Measurements from ENCODE around the gene CCDC74A. TPM values are rescaled to one million over a fixed set of nuclear protein-coding genes. Genes with fewer than 3 reads are reported as not detected.
"Not testable (repeated sequence)": the region's sequence is repeated elsewhere in the genome, so short reads cannot be mapped to it uniquely, and the experiment has no call there.

Gene CCDC74A
- total and polyA plus RNA-seq, 5 donors: 1.0 to 2.2 (median 1.3) TPM

DNA sequence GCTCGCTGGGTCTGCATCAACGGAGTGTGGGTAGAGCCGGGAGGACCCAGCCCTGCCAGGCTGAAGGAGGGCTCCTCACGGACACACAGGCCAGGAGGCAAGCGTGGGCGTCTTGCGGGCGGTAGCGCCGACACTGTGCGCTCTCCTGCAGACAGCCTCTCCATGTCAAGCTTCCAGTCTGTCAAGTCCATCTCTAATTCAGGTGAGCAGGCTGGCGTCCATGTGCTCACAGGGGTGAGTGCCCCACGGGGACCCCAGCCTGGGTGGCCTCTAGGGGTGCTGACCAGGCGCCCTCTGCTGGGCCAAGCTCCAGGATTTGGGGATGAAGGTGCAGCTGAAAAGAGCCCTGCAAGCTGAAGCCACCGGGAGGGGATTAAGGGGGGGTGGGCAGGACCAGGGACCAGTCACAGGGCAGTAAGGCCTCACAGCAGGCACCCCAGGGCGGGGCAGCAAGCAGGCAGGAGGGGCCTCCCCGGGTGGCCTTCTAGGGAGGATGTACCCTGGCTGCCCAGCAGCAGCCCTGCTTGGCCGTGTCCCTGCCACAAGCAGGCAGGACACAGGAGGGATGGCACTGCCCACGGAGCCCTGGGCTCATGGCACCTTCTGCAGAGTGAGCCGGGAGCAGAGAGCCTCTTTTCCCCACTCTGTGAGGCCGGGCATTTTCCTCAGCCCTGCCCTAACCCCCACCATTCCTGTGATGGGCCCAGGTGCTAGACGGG, 3.1 kb downstream of the CCDC74A start:
- H3K27ac ChIP-seq (ENCODE audit: low read length); DNase-seq; H3K9me3 ChIP-seq (ENCODE audit: control insufficient read depth, low read length); intact Hi-C loops (cut with DNase I); ATAC-seq; H3K27me3 ChIP-seq (ENCODE audit: control insufficient read depth, insufficient read depth); H3K4me3 ChIP-seq (ENCODE audit: low read length); H3K4me1 ChIP-seq (ENCODE audit: control insufficient read depth, insufficient read depth, low read length): not testable (repeated sequence)
- WGBS: 85% methylated on average over 20 of the region's 22 CpGs

DNA sequence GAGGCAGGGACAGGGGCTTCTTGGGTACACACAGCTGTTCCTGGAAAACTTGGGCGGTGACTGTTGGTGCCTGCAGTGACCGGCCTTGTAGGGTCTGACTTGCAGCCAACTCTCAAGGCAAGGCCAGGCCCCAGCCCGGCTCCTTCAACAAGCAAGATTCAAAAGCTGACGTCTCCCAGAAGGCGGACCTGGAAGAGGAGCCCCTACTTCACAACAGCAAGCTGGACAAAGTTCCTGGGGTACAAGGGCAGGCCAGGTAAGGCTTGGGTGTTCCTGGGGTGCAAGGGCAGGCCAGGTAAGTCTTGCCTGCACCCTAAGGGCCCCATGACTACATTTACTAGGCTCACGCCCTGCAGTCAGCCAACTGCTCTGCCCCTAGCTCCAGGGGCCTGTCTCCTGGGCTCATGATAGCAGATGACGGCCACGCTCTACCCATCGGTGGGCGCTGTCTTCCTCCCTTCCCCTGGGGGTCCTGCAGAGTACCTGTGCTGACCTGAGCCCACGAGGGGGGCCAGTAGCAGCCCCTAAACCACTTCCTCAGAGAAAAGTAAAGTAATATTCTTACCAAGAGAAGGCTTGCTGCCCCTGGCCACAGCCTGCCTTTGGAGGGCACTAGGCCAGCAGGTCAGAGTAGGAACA, 4.0 kb downstream of the CCDC74A start:
- WGBS: 93% methylated on average over 9 of the region's 11 CpGs
- intact Hi-C loops (cut with DNase I); H3K9me3 ChIP-seq (ENCODE audit: control insufficient read depth, low read length); H3K4me1 ChIP-seq (ENCODE audit: control insufficient read depth, insufficient read depth, low read length); H3K27me3 ChIP-seq (ENCODE audit: control insufficient read depth, insufficient read depth); H3K4me3 ChIP-seq (ENCODE audit: low read length); H3K27ac ChIP-seq (ENCODE audit: low read length); DNase-seq; ATAC-seq: not testable (repeated sequence)

DNA sequence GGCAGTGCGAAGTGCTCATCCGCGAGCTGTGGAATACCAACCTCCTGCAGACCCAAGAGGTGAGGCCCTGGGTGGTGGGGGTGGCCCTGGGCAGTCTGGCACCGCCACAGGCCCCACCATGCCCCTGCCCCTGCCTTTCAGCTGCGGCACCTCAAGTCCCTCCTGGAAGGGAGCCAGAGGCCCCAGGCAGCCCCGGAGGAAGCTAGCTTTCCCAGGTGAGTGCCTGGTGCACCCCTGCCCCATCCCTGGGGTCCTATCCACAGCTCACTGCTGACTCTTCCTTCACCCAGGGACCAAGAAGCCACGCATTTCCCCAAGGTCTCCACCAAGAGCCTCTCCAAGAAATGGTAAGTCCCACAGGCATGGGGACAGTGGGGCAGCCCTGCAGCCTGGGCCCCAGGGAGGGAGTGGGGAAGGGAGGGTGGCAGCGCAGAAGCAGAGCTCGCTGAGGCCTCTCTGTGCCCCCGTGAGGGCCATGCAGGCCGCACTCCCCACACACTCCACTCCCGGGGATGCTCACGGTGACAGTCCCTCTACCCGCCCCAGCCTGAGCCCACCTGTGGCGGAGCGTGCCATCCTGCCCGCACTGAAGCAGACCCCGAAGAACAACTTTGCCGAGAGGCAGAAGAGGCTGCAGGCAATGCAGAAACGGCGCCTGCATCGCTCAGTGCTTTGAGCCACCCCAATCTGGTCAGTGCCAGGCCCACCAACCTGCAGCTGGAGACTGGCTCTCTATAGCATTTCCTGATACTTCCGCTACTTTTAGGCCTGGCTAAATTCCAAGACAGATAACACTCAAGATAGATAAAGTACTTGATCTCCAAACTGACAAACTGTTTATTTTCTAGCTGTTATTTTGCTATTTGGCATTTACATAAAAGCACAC, 5.3 kb downstream of the CCDC74A start:
- not testable (repeated sequence) for DNase-seq

DNA sequence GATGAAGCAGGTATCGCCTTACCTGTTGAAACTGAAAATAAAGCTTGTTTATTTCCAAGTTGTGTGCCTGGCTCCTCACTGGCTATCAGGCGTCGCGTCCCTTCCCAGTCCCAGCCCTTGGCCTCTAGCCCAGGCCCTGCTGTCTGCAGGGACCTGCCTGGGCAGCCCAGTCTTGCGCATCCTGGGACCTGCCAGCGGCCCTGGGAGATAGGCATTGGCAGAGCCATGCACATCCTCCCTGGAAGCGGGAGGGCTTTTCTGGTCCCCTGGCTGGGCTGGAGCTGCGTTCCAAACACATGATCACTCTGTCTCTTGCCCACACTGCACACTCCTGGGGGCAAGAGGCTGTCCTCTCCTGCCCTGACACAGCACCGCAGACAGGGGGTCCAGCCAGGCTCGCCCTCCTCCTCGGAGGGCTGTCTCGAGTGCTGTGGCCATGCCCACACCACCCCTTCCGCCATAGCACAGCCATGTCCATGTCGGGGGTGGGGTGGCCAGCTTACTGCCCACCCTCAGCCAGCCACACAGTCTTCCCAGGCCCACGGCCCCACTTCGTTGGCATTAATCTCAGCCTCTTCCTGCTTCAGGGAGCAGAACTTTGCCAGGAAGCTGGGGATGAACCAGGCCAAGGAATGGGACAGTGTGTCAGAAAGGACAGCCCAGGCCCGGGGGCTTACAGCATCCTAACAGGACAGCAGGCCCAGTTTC, 6.1 kb downstream of the CCDC74A start:
- H3K27ac ChIP-seq (ENCODE audit: low read length); H3K4me1 ChIP-seq (ENCODE audit: control insufficient read depth, insufficient read depth, low read length); intact Hi-C loops (cut with DNase I); DNase-seq; ATAC-seq; H3K9me3 ChIP-seq (ENCODE audit: control insufficient read depth, low read length); H3K4me3 ChIP-seq (ENCODE audit: low read length); H3K27me3 ChIP-seq (ENCODE audit: control insufficient read depth, insufficient read depth): not testable (repeated sequence)
- WGBS: 59% methylated on average over 15 of the region's 17 CpGs

More for the DNA sequence above, 5.3 kb downstream of the CCDC74A start:
- H3K27me3 ChIP-seq (ENCODE audit: control insufficient read depth, insufficient read depth); H3K27ac ChIP-seq (ENCODE audit: low read length); H3K4me3 ChIP-seq (ENCODE audit: low read length); intact Hi-C loops (cut with DNase I); ATAC-seq; H3K4me1 ChIP-seq (ENCODE audit: control insufficient read depth, insufficient read depth, low read length); H3K9me3 ChIP-seq (ENCODE audit: control insufficient read depth, low read length): not testable (repeated sequence)
- 84% methylated on average over 23 of the region's 23 CpGs for WGBS

DNA sequence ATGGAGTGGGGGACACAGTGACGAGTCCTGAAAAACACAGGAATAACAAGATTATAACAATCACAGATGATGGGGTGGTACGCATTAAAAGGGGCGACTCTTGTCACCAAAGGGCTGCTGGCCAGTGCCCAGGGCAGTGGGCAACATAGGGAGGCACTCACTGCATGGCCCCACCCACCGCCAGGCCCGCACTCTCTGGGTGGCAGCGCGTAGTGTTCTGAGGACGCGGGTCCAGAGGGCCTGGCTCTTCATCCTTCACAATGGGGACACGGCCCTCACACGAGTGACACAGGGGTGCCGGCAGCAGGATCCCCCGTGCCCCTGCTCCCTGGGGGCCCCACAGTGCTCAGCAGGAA, 6.6 kb downstream of the CCDC74A start:
- H3K27ac ChIP-seq (ENCODE audit: low read length); H3K27me3 ChIP-seq (ENCODE audit: control insufficient read depth, insufficient read depth); H3K4me3 ChIP-seq (ENCODE audit: low read length); H3K4me1 ChIP-seq (ENCODE audit: control insufficient read depth, insufficient read depth, low read length); intact Hi-C loops (cut with DNase I); DNase-seq; ATAC-seq; H3K9me3 ChIP-seq (ENCODE audit: control insufficient read depth, low read length): not testable (repeated sequence)
- 86% methylated on average over 9 of the region's 13 CpGs for WGBS

DNA sequence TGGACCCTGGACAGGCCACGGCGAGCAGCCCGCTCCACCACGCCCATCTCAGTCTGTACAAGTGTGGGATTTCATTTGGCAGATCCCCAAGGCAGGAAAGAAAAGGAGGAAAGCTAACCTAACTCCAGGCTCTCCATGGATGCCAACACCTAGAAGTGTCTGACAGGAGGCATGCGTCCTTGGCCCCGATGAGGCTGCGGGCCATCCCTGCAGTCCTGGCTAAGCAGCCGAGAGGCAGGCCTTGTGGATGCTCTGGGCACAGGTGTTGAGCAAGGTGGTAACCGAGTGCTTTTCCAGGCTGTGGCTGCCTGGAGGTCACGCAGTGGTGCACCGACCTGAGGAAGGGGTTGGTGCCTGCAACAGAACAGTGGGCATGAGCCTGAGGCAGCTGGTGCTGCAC, 7.3 kb downstream of the CCDC74A start:
- intact Hi-C loops (cut with DNase I); H3K27ac ChIP-seq (ENCODE audit: low read length); H3K4me3 ChIP-seq (ENCODE audit: low read length); DNase-seq; ATAC-seq; H3K4me1 ChIP-seq (ENCODE audit: control insufficient read depth, insufficient read depth, low read length); H3K9me3 ChIP-seq (ENCODE audit: control insufficient read depth, low read length); H3K27me3 ChIP-seq (ENCODE audit: control insufficient read depth, insufficient read depth): not testable (repeated sequence)
- WGBS: 65% methylated on average over 11 of the region's 11 CpGs

DNA sequence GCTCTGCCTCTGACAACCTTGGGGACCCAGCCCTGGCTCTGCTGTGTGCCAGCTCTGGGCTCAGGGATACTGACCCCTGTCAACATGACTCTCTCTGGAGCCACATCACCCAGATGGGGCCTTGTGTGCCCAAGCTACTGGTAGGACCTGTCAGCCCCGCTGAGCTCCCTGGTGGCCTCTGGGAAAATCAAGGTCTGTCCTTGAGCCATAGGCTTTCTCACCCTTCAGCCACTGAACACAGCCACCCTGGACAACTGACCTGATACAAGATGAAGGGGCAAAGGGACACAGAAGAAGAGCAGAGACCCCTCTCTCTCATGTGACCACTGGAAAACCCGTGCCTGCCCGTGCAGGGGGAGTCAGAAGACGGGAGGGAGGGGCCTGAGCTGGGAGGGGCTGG, 7.8 kb downstream of the CCDC74A start:
- intact Hi-C loops (cut with DNase I): no loop called here
- Histone ChIP-seq H3K27me3 (ENCODE audit: control insufficient read depth, insufficient read depth) (no peaks in the 10 kb centered on the region), H3K27ac (ENCODE audit: low read length) (no peak overlapping the region), H3K9me3 (ENCODE audit: control insufficient read depth, low read length) (no peaks in the 10 kb centered on the region), H3K4me3 (ENCODE audit: low read length) (no peak overlapping the region), H3K4me1 (ENCODE audit: control insufficient read depth, insufficient read depth, low read length) (no peaks in the 10 kb centered on the region)
- 69% methylated on average over 4 of the region's 4 CpGs for WGBS
- DNase-seq (no peak), ATAC-seq (no peak)

DNA sequence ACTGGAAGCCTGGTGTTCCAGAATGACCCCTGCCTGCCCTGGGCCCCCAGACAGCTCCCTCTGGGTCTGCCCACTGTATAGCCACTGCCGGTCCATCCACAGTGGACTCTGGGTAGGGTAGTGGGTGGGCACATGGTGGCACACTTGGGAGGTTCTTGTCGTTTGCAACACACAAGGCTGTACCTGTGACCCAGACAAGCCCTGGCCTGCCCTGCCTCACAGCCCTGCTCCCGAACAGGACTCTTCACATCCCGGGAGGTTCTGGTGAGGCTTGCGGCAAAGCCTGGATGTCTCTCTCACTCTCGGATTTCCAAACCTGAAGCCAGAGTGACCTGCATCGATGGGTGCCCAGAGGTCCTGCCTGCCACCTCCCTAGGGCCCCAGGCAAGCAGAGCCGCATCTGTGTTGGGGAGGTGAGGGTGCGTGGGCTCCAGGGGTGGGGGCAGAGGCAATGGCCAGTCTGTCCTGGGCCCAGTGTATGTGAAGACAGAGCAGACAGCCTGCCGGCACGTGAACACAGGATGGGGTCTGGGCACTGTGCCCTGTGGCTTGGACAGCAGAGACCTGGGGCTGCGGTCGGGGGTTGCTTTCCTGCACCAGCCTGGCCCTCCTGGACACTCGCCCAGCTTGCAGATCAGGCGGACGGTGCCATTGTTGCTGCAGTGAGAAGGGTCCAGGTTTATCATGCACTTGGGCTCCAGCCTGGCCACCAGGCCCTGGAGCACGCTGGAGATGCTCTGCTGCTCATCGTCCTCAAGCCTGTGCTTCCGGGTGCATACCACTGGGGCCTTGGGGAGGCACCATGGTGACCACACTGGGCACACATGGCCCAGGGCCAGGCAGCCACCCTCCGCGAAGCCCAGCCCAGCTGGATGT, 8.5 kb downstream of the CCDC74A start:
- intact Hi-C loops (cut with DNase I); ATAC-seq; H3K27ac ChIP-seq (ENCODE audit: low read length); H3K4me3 ChIP-seq (ENCODE audit: low read length); DNase-seq; H3K27me3 ChIP-seq (ENCODE audit: control insufficient read depth, insufficient read depth); H3K9me3 ChIP-seq (ENCODE audit: control insufficient read depth, low read length); H3K4me1 ChIP-seq (ENCODE audit: control insufficient read depth, insufficient read depth, low read length): not testable (repeated sequence)
- WGBS: 83% methylated on average over 20 of the region's 21 CpGs

DNA sequence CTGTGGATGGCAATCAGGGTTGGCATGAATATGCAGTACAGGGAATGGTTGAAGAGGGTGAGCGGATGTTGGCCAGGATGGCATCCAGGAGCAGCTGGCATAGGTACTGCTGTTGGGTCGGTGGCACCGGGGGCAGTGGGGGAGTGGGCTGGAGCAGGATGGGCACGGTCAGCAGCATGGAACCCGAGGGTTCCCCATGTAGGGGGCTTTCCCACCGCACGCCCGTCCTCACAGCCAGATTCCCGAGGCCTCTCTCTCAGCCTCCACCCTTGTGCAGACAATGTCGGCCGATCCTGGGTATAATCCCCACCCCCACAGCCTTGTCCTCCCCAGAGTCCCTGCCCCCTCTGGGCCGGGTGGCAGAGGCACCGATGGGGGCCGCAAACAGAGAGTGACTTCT, 9.2 kb downstream of the CCDC74A start:
- H3K4me3 ChIP-seq (ENCODE audit: low read length); H3K9me3 ChIP-seq (ENCODE audit: control insufficient read depth, low read length); H3K4me1 ChIP-seq (ENCODE audit: control insufficient read depth, insufficient read depth, low read length); H3K27me3 ChIP-seq (ENCODE audit: control insufficient read depth, insufficient read depth); ATAC-seq; H3K27ac ChIP-seq (ENCODE audit: low read length); intact Hi-C loops (cut with DNase I); DNase-seq: not testable (repeated sequence)
- 93% methylated on average over 14 of the region's 14 CpGs for WGBS

DNA sequence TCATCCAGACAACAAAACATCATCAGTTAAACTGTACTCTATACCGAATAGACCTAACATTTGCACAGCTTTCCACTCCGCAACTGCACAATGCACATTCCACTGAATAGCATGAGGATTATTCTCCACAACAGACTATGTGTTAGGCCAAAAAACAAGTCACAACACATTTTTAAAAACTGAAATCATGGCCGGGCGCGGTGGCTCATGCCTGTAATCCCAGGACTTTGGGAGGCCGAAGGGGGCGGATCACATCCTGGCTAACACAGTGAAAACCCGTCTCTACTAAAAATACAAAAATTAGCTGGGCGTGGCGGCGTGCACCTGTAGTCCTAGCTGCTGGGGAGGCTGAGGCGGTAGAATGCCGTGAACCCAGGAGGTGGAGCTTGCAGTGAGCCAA, 11.2 kb downstream of the CCDC74A start:
- WGBS: 93% methylated on average over 13 of the region's 13 CpGs
- H3K4me3 ChIP-seq (ENCODE audit: low read length); H3K9me3 ChIP-seq (ENCODE audit: control insufficient read depth, low read length); H3K4me1 ChIP-seq (ENCODE audit: control insufficient read depth, insufficient read depth, low read length); intact Hi-C loops (cut with DNase I); ATAC-seq; H3K27ac ChIP-seq (ENCODE audit: low read length); H3K27me3 ChIP-seq (ENCODE audit: control insufficient read depth, insufficient read depth); DNase-seq: not testable (repeated sequence)
